ENCODE data around the gene GNB2.
"Not testable (repeated sequence)": the region's sequence is repeated elsewhere in the genome, so short reads cannot be mapped to it uniquely, and the experiment has no call there.

Gene GNB2

DNA sequence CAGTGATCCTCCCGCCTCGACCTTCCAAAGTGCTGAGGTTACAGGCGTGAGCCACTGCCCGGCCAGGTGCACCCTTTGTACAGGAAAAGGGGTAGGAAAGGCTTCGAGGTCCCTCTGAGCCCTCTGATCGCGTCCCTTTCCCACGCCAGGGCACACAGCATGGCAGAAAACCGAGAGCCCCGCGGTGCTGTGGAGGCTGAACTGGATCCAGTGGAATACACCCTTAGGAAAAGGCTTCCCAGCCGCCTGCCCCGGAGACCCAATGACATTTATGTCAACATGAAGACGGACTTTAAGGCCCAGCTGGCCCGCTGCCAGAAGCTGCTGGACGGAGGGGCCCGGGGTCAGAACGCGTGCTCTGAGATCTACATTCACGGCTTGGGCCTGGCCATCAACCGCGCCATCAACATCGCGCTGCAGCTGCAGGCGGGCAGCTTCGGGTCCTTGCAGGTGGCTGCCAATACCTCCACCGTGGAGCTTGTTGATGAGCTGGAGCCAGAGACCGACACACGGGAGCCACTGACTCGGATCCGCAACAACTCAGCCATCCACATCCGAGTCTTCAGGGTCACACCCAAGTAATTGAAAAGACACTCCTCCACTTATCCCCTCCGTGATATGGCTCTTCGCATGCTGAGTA lies 33.3 kb downstream of the GNB2 start:
- Histone ChIP-seq H3K36me3 (peaks cover 24% of the 10 kb centered on the region), H3K4me3 (ENCODE audit: low read depth, low read length) (peak overlapping the region; percentile 63), H3K27me3 (ENCODE audit: insufficient read depth, low read depth, severe bottlenecking) (no peaks in the 10 kb centered on the region), H3K9me3 (ENCODE audit: severe bottlenecking) (no peaks in the 10 kb centered on the region), H3K27ac (peak overlapping the region; percentile 93)
- no peak for DNase-seq
- TF ChIP-seq, protein P1, sequence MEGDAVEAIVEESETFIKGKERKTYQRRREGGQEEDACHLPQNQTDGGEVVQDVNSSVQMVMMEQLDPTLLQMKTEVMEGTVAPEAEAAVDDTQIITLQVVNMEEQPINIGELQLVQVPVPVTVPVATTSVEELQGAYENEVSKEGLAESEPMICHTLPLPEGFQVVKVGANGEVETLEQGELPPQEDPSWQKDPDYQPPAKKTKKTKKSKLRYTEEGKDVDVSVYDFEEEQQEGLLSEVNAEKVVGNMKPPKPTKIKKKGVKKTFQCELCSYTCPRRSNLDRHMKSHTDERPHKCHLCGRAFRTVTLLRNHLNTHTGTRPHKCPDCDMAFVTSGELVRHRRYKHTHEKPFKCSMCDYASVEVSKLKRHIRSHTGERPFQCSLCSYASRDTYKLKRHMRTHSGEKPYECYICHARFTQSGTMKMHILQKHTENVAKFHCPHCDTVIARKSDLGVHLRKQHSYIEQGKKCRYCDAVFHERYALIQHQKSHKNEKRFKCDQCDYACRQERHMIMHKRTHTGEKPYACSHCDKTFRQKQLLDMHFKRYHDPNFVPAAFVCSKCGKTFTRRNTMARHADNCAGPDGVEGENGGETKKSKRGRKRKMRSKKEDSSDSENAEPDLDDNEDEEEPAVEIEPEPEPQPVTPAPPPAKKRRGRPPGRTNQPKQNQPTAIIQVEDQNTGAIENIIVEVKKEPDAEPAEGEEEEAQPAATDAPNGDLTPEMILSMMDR (IDR thresholded peaks at IDR 0.05; ENCODE audit: low read depth, low read length): no peak

DNA sequence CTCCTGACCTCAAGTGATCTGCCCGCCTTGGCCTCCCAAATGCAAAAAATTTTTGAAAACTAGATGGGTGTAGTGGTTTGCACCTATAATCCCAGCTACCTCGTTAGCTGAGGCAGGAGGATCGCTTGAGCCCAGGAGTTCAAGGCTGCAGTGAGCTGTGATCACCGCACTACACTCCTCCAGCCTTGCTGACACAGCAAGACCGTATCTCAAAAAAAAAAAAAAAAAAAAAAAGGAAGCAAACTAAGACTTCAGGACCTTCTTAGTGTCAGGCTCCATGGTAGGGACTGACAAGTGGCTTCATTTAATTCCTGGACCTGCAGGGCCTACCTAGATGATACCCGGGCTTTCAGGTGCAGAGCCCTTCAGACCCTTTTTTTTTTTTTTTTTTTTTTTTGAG lies 34.9 kb downstream of the GNB2 start:
- Histone ChIP-seq H3K9me3 (ENCODE audit: severe bottlenecking) (no peaks in the 10 kb centered on the region), H3K36me3 (peaks cover 24% of the 10 kb centered on the region), H3K27me3 (ENCODE audit: insufficient read depth, low read depth, severe bottlenecking) (no peaks in the 10 kb centered on the region), H3K4me3 (ENCODE audit: low read depth, low read length) (no peak overlapping the region), H3K27ac (no peak overlapping the region)
- TF ChIP-seq, protein P1 (IDR thresholded peaks at IDR 0.05; ENCODE audit: low read depth, low read length): no peak
- DNase-seq: no peak

- Histone ChIP-seq H3K27ac (no peak overlapping the region), H3K9me3 (ENCODE audit: severe bottlenecking) (no peaks in the 10 kb centered on the region), H3K4me3 (ENCODE audit: low read depth, low read length) (no peak overlapping the region), H3K27me3 (ENCODE audit: insufficient read depth, low read depth, severe bottlenecking) (no peaks in the 10 kb centered on the region), H3K36me3 (peaks cover 24% of the 10 kb centered on the region)
- no peak for DNase-seq
- TF ChIP-seq, protein P1 (IDR thresholded peaks at IDR 0.05; ENCODE audit: low read depth, low read length): no peak
These were observed 36.9 kb downstream of the GNB2 start for GRCh38 chr7:100710452-100710851.

DNA sequence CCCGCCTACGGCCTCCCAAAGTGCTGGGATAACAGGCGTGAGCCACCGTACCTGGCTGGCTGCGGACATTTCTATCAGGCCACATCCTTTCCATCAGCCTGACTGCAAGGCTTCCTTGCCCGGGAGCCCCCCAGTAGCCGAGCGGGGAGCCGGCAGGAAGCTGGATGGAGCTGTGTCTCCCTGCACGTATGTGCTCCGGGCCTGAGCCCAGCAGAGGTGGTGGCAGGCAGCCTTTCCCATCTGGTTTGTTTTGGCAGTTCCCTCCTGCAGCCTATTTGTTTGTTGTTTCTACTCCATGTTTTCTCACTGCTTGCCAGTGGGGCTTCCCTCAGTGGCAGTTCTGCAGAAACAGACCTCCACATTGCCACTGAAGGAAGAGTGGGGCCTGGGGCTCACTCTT lies 37.8 kb downstream of the GNB2 start:
- Histone ChIP-seq H3K27me3 (ENCODE audit: insufficient read depth, low read depth, severe bottlenecking) (no peaks in the 10 kb centered on the region), H3K9me3 (ENCODE audit: severe bottlenecking) (no peaks in the 10 kb centered on the region), H3K27ac (no peak overlapping the region), H3K4me3 (ENCODE audit: low read depth, low read length) (no peak overlapping the region), H3K36me3 (peaks cover 21% of the 10 kb centered on the region)
- TF ChIP-seq, protein P1 (IDR thresholded peaks at IDR 0.05; ENCODE audit: low read depth, low read length): no peak
- no peak for DNase-seq

DNA sequence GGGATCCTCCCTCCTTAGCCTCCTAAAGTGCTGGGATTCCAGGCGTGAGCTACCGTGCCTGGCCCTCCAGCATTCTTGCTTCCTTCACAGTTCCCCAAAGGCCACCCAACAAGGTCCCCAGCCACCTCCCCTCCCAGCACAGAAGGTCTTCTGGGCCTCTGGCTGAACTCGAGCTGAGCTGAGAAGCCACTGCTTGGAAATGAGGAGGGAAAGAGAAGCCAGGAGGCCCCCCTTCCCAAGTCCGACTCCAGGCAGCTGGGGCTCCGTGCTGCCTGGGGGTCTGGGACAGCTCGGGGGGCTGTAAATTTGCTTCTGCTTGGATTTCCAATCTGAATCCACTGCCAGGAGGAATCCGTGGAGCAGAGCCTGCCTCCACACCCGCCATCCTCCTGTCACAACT lies 41.2 kb downstream of the GNB2 start:
- TF ChIP-seq, protein P1 (IDR thresholded peaks at IDR 0.05; ENCODE audit: low read depth, low read length): no peak
- peaks cover 10% of the 10 kb centered on the region for H3K27me3 ChIP-seq (ENCODE audit: insufficient read depth, low read depth, severe bottlenecking)
- no peaks in the 10 kb centered on the region for H3K9me3 ChIP-seq (ENCODE audit: severe bottlenecking)
- H3K27ac ChIP-seq: no peak overlapping the region
- H3K4me3 ChIP-seq (ENCODE audit: low read depth, low read length): no peak overlapping the region
- no peaks in the 10 kb centered on the region for H3K36me3 ChIP-seq
- DNase-seq: no peak

DNA sequence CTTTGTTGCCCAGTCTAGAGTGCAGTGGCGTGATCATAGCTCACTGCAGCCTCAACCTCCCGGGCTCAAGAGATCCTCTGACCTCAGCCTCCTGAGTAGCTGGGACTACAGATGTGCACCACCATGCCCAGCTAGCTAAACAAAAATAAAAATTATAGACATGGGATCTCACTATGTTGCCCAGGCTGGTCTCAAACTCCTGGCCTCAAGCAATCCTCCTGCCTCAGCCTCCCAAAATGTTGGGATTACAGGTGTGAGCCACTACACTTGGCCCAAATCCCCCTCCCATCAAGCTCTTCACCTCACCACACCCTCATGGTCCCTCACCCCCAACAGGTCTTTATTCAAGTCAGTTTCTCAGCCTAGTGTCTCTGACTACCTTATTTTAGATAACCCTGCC lies 43.5 kb downstream of the GNB2 start:
- H3K27me3 ChIP-seq (ENCODE audit: insufficient read depth, low read depth, severe bottlenecking): peaks cover 33% of the 10 kb centered on the region
- not testable (repeated sequence) for H3K4me3 ChIP-seq (ENCODE audit: low read depth, low read length); H3K27ac ChIP-seq; DNase-seq; H3K9me3 ChIP-seq (ENCODE audit: severe bottlenecking); H3K36me3 ChIP-seq
